Activated CD4-positive, alpha-beta T cell treated with anti-CD3 and anti-CD28 coated beads, Interleukin-2, amount 50 U/mL, for 16 hours (primary cell): ENCODE results near the gene SPANXN1.
"Not testable (repeated sequence)": the region's sequence is repeated elsewhere in the genome, so short reads cannot be mapped to it uniquely, and the experiment has no call there.

ENCODE experiments used
- DNase-seq: peaks from one replicate; pipeline ENCODE4 v3.0.0-alpha.2; 2020

SPANXN1 gene, protein sequence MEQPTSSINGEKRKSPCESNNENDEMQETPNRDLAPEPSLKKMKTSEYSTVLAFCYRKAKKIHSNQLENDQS

DNA sequence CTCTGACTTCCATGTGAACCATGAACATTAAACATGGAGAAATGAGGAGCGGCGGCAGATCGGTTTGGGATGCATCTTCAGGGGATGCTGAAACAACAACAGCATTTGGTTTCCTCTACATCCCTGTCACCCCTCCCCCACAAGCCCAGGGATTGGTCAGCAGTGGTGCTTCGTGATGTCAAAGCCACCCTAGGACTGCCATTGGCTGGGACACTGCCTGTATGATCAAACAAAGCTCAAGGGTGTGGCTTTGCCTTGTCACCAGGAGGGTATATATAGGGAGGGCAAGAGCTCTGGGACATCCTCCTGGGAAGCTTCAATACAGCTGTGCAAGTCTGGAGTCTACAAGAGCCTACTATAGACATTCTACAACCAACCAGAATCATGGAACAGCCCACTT lies at the start of gene SPANXN1:
SPANXN1 (plus strand) TSS at position 301 of the 400 bp plus-strand sequence; CDS start at position 385, 84 bp downstream.
- DNase-seq, result not testable (repeated sequence)

DNA sequence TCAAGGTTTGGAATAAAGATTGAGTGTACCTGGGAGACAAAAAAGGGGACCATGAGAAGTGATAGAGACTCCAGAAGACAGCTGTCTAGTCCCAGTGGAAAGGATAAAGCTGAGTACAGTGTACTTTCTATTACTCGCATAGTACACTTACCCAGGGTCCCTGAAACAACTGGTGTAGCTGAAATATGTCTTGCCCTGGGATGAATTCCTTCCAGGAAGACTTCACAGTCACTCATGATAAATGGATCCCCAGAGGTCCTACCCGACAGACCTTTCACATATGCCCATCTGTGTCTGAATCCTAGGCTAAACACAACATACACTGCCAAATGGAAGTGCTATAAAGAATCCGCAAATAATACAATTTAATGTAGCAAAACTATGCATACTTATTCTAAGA lies 48.2 kb upstream of the SPANXN1 start:
- DNase-seq, result no peak

DNA sequence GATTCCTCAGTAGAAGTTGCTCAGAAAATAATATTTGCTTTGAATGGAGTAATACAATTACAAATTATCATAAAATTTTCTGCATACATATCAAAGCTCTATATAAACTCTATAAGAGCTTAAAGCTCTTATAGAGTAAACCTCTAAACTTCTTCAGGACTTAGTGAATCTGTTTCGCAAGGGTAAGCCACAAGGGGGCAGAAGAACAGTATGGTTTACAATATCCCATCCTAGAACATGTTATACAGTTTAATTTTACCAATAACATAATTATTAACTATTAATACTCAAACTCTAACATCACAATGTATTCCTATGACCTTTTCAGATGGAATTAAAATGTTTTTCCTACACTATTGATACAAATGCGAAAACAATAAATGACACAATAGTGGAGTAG lies 33.8 kb upstream of the SPANXN1 start:
- peak; percentile 29 for DNase-seq

DNA sequence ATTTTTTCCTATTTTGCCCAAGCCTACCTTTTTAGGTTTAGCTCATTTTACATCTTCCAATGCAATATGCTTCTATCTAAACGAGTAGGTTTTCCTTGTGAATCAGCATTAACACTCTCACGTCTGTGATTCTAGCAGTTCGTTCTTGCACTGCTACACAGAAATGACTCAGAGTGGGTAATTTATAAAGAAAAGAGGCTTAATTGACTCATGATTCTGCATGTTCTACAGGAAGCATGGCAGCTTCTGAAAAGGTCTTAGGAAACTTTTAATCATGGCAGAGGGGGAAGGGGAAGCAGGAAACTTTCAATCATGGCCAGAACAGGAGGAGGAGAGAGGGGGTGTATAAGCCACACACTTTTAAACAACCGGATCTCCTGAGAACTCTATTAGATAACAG lies 44.9 kb downstream of the SPANXN1 start:
- DNase-seq, result peak; percentile 60
